HG02981 (cell line): ENCODE measurements around the gene TUBE1.
"Not testable (repeated sequence)": the region's sequence is repeated elsewhere in the genome, so short reads cannot be mapped to it uniquely, and the experiment has no call there.

Experiments
- ATAC-seq: cut with Tn5 transposase; IDR thresholded peaks from one replicate; pipeline ENCODE4 v1.9.1; 2021; ENCODE audit warnings: mild to moderate bottlenecking, moderate library complexity; ENCODE audit not compliant: unreplicated experiment

Gene TUBE1, protein sequence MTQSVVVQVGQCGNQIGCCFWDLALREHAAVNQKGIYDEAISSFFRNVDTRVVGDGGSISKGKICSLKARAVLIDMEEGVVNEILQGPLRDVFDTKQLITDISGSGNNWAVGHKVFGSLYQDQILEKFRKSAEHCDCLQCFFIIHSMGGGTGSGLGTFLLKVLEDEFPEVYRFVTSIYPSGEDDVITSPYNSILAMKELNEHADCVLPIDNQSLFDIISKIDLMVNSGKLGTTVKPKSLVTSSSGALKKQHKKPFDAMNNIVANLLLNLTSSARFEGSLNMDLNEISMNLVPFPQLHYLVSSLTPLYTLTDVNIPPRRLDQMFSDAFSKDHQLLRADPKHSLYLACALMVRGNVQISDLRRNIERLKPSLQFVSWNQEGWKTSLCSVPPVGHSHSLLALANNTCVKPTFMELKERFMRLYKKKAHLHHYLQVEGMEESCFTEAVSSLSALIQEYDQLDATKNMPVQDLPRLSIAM

DNA sequence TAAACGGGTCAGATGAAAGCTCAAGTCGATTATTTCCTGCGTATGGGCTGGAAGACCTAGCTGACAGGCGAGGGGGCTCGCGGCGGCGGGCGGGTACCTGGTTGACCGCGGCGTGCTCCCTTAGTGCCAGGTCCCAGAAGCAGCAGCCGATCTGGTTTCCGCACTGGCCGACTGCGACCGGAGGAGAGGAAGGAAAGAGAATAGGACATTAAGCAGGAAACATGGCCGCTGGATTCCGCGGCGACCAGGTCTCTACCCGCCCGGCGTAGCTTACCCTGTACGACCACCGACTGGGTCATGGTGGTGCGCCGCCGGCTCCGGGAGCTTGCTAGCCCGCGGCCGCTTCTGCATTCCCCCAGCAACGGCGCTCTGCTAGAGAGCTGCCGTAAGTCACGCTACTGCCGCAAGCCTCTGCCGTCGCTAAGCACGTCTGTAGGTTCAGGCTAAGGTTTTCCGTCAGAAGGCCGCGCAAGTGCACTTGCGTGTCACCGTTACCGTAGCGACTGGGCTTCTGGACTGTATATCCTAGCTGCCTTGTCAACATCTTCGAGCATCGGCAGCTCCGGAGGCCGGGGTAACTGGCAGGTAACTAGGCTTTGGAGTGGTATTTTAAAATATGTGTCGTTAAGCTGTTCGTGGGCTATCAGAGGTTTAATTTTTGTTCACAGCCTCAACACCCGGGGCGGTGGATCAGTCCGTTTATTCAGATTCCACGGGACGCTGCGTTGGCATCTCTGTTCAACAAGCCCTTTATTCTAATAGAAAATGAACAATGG lies at the start of gene TUBE1, which contains the start of gene FAM229B:
TUBE1 (minus strand) TSS at position 347 of the 776 bp plus-strand sequence; CDS start at position 299, 48 bp downstream.
FAM229B (plus strand) TSS at position 456 of the 776 bp plus-strand sequence. CDS start 11,693 bp downstream, outside the sequence.
- peak; percentile 97 for ATAC-seq

DNA sequence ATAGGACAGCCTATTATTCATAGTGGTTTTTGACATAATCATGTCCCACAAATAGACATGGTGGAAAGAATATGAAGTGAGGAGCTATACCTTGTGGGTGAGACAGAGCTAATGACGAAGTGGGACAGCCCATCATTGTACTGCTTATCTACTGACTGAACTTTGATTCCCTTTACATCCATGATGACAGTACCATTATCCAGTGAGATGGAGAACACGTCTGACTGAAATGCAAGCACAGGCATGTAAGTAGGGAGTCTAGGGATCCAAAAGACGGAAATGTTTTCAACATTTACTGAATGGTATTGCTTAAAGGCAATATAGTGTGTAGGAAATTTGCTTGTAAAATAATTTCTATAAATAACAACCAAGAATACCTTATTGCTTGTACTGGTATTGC lies 43.6 kb upstream of the TUBE1 start:
- no peak for ATAC-seq

DNA sequence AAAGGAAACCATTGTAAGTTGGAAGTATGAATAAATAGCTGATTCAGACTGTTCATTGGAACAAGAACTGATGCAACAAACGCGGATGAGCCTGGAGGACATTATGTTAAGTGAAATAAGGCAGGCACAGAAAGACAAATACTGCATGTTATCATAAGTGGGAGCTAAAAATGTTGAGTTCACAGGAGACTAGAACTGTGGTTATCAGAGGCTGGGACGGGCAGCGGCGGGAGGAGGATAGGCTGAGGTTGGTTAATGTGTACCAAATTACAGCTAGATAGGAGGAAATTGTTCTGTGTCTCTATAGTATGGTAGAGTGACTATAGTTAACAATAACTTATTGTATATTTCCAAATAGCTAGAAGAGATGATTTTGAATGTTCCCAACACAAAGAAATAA lies 40.9 kb upstream of the TUBE1 start:
- ATAC-seq, result no peak

DNA sequence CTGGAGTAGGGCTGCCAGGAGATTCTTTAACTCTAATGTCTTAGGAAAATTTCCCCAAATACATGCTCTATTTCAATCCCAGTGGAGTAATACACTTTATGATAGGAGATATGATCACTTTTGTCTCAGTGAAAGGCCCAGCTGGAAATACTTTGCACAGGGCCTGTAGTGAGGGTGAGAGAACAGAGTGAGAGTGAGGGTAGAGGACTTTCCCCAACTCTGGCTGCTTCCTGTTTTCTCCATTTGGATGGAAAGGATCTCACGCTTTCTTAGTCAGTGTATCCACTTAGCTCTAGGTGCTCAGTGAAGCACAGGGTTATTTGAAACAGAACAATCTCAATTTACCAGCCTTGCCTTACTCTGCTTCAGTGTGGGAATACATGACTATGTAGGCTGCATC lies 36.7 kb upstream of the TUBE1 start:
- no peak for ATAC-seq

DNA sequence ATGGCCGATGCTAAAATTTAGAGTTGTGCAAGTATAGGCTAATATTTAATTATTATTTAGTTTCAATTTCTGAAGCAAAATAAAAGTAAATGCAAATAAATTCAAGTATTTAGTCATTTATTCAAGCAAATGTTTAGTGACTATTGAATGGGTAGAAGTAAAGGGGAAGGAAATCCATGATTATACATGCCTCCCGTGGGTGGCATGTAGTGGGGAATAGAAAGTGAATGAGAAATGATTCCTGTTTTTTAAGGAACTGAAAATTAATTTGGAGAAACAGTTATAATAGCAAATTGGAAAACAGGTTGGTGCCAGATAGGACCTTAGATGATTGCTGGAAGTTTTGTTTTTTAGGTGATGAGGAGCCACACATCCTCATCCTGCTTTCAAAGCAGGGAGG lies 35.5 kb upstream of the TUBE1 start:
- no peak for ATAC-seq

DNA sequence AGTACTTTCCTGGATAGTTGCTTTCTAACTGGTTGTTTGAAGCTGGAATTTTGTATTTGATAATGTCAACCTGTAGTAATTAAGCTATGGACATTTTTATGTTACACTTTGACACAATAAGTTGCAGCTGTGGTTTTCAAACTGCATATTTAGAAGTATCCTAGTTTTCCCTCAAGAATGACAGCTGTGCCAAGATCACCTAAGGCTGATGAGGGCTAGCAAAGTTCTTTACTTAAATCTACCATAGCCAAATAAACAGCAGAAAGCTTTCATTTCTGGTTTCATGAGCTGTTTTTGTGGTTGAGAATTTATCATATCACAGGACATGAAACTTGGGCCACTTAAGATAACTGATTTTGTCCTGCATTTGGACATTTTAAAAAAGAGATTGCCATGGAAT lies 30.8 kb upstream of the TUBE1 start:
- ATAC-seq, result no peak

DNA sequence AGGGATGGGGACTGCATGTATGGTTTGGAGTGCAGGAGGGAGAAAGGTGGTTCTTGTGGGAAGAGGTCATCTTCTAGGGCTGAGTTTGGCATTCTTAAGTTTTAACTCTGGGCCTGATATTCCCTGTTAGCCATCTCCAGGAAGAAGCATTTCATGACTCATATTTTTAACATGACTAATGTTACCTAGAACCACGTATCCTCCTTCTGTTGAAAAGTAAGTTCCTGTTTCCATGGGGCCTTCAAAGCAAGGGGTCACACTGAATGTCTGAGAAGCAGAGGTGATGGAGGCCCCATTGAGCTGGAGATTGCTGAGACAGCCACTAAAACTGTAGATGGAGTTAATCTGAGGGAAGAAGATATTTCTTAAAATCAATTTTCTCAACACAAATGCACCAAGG lies 30.3 kb upstream of the TUBE1 start:
- no peak for ATAC-seq

DNA sequence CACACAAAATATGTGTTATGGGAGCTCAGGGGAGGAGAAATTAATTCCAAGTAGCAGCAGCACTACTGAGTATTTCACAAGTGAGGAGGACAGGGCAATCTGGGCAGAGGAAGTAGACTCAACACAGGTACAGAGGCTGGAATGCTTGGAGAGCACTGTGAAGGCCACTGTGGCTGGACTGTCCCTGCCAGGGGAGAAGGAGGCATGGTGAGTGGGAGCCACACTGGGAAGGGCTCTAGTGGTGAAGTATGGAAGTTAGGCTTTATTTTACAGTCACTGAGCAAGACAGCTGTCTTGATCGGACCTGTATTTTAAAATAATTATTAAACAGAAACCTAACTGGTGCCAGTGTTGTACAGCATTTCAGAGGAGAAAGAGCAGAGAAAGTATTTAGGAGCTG lies 28.9 kb upstream of the TUBE1 start:
- no peak for ATAC-seq

DNA sequence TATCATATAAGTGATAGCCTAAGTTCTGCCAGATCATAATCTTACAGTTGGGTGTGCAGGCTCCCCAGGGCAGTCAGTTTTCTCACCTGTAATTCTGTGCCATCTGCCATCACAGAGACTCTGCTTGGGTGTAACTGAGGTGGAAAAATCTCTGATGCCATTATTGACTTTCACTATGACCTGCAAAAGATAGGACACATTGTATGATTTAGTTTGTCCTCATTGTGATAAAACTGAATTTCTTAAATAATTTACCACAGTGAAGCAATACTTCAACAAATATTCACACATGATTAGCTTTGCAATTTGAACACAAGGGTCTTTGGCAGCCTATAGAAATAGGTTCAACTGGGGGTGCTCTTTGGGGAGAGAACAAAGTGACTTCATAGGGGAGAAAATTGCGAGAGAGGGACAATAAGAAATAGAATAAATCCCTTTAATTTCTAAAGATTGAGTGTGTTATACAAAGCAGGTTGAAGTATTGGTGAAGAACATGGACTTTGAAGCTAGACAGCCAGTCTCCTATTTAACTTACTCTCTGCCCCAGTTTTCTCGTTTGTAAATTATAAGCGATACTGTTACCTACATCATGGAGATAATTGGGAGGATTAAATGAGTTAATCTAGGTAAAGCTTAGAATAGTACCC lies 27.4 kb upstream of the TUBE1 start:
- ATAC-seq, result no peak

DNA sequence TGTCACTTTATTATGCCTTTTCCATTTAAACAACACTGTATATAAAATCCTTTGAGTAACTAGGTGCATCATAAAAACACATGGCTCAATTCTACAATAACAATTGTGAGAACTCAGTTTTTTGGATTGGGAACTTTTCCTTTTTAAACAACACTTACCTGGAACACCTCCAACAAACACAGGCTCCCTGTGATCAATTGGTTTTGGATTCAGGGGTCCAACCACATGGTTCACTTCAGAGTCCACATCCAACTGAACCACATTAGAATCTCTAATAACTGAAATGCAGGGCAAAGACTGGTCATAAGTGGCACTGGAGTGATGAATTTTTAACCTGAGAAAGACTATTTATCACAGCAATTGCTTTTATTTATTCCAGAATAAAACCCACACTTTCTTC lies 26.6 kb upstream of the TUBE1 start:
- no peak for ATAC-seq

DNA sequence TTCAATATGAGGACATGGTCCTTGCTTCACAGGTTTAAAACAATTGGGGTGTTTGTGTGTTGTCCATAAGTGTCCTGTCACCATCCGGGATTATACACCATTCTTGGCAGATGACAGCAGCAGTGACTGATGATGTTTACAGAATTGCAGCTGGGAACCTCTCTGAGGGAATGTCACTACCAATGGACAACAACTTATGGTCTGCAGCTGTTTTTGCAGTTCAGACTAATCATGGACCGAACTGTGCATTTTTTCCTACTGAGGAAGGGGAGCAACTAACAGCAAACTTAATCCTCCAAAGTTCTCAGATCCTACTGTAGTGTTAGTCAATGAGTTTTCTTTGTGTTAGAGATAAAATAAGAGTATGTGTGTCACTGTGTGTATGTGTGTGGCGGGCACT lies 26.1 kb upstream of the TUBE1 start:
- ATAC-seq, result no peak

DNA sequence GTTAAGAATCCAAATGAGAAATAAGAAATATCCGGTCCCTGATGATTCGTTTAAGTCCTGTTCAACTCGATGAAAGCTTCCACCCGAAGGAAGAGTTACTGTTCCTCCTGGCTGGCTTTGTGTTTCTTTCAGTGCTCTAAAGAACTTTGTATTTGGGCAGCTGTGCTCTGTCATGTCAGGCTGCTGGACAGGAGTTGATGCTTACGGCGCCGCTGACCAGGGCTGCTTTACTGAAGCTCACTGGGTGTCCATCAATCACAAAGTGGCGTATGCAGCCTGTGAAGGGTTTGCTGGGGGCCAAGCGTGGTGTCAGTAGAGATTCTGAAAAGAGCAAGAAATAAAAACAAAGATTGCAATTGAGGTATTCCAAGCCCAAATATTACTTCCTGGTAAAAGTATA lies 22.0 kb upstream of the TUBE1 start:
- ATAC-seq, result no peak

DNA sequence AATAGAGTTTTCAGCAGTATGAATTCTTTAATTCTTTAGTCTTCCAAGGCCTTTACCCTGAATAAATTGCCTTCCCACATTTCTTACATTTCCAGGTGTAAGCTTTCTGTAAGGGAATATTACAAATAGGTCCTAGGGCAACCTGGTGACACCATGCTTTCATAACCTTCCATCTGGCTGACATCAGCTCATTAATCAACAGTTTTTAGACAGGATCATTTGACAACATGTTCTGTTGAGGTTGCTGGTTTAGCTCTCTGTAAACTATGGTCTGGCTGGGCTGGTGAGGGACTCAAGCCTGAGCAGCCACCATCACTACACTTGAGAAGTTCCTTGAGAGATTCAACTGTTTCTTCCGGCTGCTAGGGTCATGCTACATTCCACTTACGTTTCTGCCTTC lies 19.3 kb upstream of the TUBE1 start:
- ATAC-seq, result no peak

DNA sequence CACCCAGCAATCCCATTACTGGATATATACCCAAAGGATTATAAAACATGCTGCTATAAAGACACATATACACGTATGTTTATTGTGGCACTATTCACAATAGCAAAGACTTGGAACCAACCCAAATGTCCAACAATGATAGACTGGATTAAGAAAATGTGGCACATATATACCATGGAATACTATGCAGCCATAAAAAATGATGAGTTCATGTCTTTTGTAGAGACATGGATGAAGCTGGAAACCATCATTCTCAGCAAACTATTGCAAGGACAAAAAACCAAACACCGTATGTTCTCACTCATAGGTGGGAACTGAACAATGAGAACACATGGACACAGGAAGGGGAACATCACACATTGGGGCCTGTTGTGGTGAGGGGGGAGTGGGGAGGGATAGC lies 18.7 kb upstream of the TUBE1 start:
- not testable (repeated sequence) for ATAC-seq

DNA sequence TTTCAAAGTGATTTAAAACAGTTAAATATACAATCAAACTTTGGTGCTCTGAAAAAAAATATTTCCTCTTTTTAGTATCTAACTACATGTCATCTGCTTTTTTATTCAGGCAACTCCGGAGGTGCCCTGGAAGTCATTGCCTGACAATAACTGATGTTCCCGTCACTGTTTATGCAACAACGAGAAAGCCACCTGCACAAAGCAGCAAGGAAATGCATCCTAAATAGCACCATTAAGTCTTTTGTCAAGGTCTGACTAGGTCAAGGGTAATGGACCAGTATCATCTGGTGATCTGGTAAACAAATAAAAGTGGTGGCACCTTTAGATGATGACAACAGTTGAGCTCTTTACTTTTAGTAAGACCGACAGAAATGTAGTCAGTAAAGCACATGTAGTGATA lies 13.3 kb upstream of the TUBE1 start:
- no peak for ATAC-seq

DNA sequence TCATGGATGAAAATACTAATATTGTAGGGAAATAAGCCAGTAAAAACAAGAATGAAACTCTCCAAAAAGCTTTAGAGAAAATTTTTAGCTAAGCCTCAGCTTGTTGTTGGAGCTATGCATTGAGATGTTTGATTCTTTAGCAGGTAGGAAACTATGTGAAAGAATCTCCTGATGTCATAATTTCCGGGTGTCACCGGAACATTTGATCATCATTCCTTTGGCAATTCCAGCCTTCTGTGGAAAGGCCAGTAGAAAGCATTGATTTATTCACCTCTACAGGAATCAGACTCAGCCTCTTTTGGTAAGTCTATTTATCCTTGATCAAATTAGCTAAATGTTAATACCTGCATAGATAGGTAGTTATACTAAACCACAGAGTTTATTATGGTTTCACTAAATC lies 9.6 kb upstream of the TUBE1 start:
- no peak for ATAC-seq

DNA sequence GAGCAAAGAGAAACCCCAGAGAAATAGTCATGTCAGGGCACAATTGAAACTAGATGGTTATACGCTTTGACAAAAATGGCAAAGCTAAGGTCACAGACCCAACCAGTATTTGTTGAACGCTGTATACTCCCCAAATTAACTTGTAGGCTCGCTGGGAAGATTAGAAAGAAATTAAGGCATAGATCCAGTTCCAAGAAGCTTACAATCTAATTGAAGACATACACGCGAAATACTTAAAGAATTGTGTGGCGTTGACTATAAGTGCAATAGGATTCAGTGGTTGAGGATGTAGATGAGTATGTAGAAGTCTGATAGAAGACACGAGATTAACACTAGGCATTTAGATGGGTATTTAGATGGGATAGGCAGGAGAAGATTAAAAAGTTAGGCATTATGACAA lies 634 bp upstream of the TUBE1 start:
- no peak for ATAC-seq

DNA sequence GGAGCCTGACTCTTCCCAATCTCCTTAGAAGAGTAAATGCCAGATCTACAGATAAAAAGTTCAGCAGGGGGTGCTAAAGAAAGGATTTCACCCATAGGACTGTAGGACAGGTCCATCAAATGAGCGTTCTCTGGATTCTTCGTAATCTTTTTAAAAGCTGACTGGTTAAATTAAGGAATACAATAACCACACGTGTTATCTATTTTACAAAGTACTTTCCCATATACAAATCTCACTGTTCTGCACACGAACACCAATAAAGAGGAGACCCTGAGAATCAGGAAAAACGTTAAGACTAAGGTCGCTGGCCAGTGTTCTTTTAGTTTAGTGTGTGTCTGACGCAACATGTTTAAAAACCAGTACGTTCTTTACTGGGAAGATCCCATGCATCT lies 542 bp downstream of the TUBE1 start:
- ATAC-seq, result peak; percentile 22

DNA sequence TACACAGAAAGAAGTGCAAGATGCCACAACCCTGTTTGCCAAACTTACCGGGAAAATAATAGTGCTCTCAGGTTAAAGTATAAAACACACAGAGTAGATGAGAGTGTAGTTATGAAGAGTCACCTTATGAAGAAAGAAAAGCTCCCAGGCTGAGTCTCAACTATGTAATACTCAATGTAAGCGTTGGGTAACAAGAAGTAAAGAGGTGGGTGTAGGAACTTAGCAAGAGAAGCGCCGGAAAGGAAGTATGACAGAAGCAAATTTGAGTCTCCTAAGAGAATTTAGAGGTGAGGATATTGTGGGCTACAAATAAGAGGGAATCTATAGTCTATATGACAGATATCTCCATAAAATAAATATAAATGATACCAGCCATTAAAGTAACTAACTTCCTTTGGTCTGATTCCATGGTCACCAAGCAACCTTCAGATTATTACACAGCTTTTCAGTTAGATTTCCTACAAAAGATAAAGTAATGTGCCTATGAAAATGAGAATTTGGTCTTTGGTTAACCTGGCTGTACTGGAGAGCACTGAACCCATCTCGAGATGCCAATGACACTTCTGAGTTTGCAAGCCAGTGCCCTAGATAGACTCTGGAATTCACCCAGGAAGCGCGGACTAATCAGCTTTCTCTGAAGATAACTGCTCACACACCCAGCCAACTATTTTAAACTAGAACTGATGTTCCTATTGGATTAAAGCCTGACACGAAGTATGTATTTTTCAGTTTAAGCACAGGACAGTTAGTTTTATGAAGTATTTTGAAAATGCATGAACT lies 1.8 kb downstream of the TUBE1 start:
- ATAC-seq, result no peak

DNA sequence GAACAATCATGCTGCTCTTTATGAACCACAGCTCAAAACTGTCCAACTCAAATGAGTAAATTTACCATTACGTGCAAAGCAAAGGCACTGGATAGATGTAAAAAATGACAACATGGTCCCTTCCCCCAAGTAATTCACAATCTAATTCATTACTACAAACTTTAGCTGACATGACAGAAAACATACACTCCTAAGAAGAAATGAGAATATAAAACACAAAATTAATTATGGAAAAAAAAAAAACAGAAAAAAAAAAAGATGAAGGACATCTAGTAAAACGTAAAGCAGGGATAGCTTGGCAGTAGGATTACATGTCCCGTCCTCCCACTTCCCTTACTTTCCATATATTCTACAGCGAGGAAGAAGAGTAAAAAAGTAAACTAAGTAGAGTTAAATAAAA lies 5.7 kb downstream of the TUBE1 start:
- ATAC-seq, result no peak

DNA sequence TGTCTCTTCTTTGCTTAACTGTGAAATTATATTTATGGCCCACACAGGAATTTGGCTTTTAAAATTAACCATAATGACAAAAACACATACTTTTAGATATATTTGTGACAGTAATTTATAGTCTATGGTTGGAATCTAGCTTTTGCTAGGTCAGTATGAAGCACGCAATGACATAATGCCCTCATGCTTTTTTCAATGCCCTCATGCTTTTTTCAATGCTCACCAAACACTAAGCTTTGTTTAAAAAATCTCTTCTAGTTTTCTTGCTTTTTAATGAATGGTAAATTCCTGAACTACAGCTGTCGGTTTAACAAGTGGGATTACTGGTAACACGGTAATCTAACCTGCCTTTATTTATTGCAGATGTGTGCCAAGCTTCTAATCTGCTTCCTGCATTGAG lies 20.7 kb downstream of the TUBE1 start:
- ATAC-seq, result no peak
